Activated naive CD4-positive, alpha-beta T cell treated with anti-CD3 and anti-CD28 coated beads for 36 hours (primary cell): ENCODE results near the gene SLC49A3. TPM values are rescaled to one million over a fixed set of nuclear protein-coding genes. Genes with fewer than 3 reads are reported as not detected.
"Not testable (repeated sequence)": the region's sequence is repeated elsewhere in the genome, so short reads cannot be mapped to it uniquely, and the experiment has no call there.

ENCODE experiments used
- CTCF ChIA-PET: fragments of 350-600 bp; sonication (Branson Sonifier 250); formaldehyde crosslinking; loops from one replicate; lab custom pipeline; 2021; ENCODE audit warnings: antibody characterized with exemption; lab: Charles Lee
- DNase-seq: peaks from one replicate; pipeline ENCODE4 v3.0.0-alpha.2; 2020
- H3K27ac Mint-ChIP-seq: one replicate; pipeline ENCODE4 v1.8.0; 2021; ENCODE audit warnings: mild to moderate bottlenecking, mixed read lengths
- H3K27me3 Mint-ChIP-seq: one replicate; pipeline ENCODE4 v1.8.0; 2021; ENCODE audit warnings: low read depth, mixed read lengths
- H3K36me3 Mint-ChIP-seq: one replicate; pipeline ENCODE4 v1.8.0; 2021; ENCODE audit warnings: low read depth, mixed read lengths
- H3K4me1 Mint-ChIP-seq: one replicate; pipeline ENCODE4 v1.8.0; 2021; ENCODE audit warnings: low read depth, mixed read lengths
- H3K4me3 Mint-ChIP-seq: one replicate; pipeline ENCODE4 v1.8.0; 2021; ENCODE audit warnings: mild to moderate bottlenecking, moderate library complexity, mixed read lengths
- H3K9me3 Mint-ChIP-seq: one replicate; pipeline ENCODE4 v1.8.0; 2021; ENCODE audit warnings: mixed read lengths
- intact Hi-C: fragments of 100-400 bp; cut with micrococcal nuclease; formaldehyde crosslinking; loops from one replicate; pipeline ENCODE4 v1.15.1; 2023
- total RNA-seq, 2 experiments: library from RNA; stranded (reverse); gene quantifications; one replicate each; pipeline ENCODE4 v1.2.3, GENCODE V29; 2021

SLC49A3 gene
- total RNA-seq, 2 experiments from 2014 or later, result not detected

- peak overlapping the region; percentile 76 for H3K4me3 Mint-ChIP-seq
- H3K9me3 Mint-ChIP-seq, H3K36me3 Mint-ChIP-seq, DNase-seq, H3K27me3 Mint-ChIP-seq, CTCF ChIA-PET, H3K27ac Mint-ChIP-seq: not testable (repeated sequence)
- intact Hi-C loops, result loop anchor here (5.0 kb wide), 1 partner anchor 976 kb away; the partner anchor contains the start of gene FAM53A
- peaks cover 16% of the 10 kb centered on the region for H3K4me1 Mint-ChIP-seq
Observed at GRCh38 chr4:706083-706633, 17.2 kb upstream of the SLC49A3 start.

DNA sequence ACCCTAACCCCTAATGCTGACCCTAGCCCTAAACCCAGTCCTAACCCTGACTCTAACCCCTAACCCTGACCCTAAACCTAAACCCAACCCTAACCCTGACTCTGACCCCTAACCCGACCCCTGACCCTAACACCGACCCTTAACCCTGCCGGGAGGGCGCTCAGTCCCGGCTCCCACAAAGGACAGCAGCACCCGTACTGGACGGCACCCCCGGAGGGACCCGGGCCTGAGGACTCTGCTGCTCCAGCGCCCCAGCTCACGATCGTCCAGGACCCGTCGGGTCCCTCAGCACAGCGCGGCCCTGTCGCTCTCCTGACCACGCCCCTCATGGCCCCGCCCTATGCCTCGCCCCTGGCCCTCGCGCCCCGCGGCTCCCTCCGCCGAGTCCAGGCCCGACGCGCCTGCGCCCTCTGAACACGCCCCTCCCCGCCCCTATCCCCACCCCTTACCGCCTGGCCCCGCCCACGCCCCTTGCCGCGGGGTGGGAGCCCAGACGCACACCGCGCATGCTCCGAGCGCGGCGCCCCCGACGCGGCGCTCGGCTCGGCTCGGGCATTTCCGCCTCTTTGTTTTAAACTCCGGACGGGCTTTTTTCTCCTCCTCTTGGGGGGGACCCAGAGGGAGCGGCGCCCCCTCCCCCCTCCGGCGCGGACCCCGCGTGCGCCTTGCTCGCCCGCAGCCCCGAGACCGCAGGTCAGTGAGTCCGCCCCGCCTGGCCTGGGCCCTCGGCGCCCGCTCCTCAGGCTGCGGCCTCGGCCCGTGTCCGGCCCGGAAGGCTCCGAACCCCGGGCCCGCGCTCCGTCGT is 16.5 kb upstream of the SLC49A3 start, which contains the start of gene PCGF3:
PCGF3 (plus strand) TSS at position 555 of the 805 bp plus-strand sequence. CDS start 27,849 bp downstream, outside the sequence.
- Mint-ChIP-seq H3K4me3 (peak within 1 kb of the TSS; percentile 76), H3K27me3 (no peaks in the 10 kb centered on the region), H3K36me3 (no peaks in the 10 kb centered on the region), H3K4me1 (peaks cover 13% of the 10 kb centered on the region), H3K27ac (no peak within 1 kb of the TSS), H3K9me3 (no peaks in the 10 kb centered on the region)
- intact Hi-C loops, result loop anchor here (1.0 to 5.0 kb wide), 7 partner anchors 31 to 977 kb away; partner anchors contain the start of genes ATP5ME, CTBP1, DGKQ and FAM53A
- CTCF ChIA-PET, result no interaction called here
- DNase-seq, result peak; percentile 96

GRCh38 chr4:704971-705277 is 16.0 kb upstream of the SLC49A3 start:
- Mint-ChIP-seq H3K9me3 (no peaks in the 10 kb centered on the region), H3K4me1 (peaks cover 11% of the 10 kb centered on the region), H3K36me3 (no peaks in the 10 kb centered on the region), H3K4me3 (peak overlapping the region; percentile 76), H3K27ac (no peak overlapping the region), H3K27me3 (no peaks in the 10 kb centered on the region)
- no peak for DNase-seq
- intact Hi-C loops, result loop anchor here (1.0 to 5.0 kb wide), 7 partner anchors 31 to 977 kb away; partner anchors contain the start of genes ATP5ME, CTBP1, DGKQ and FAM53A
- CTCF ChIA-PET, result no interaction called here

GRCh38 chr4:704198-704891 is 15.4 kb upstream of the SLC49A3 start:
- intact Hi-C loops, result loop anchor here (2.0 kb wide), 1 partner anchor 544 kb away; the partner anchor contains the start of gene CTBP1
- Mint-ChIP-seq H3K27ac (no peak overlapping the region), H3K36me3 (no peaks in the 10 kb centered on the region), H3K4me3 (no peak overlapping the region), H3K4me1 (peaks cover 11% of the 10 kb centered on the region), H3K27me3 (no peaks in the 10 kb centered on the region), H3K9me3 (no peaks in the 10 kb centered on the region)
- CTCF ChIA-PET, result no interaction called here
- DNase-seq, result no peak

DNA sequence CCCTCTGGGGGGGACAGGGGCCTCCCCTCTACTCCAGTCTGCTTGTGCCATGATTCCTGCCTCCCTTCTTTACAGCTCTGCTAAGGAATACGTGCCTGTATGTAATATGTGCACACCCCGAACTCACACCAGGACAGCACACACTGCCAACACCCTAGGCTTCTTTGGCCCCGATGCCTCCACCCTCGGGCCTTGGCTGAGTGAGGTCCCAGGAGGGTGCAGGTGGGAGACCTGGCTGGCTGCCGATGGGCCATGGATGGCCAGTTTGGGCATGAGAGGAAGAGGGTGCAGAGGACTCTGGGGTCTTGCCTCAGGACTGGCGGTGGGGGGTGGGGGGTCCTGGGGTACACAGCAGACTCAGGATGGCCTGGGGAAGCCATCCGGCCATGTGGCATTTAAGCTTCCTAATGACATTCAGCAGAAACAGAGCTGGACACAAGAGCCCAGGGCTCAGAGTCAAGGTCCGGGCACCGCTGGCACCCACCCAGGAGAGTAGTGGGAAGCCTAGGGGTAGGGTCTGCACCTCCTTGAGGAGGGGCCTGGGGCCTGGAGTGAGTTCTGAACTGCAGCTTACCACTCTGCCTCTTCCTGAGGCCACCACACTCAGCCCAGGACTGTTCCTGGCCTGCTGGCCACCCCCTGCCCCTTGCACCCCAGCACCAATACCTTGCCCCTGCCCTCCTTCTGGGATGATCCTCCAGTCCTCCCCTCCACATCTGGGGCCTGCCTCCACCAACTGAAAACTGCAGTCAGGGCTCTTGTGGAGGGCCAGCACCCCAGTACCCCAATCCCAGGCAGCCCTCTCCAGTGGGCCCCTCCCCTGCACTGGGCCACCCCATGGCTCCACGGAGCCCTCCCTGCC is 14.6 kb upstream of the SLC49A3 start:
- Mint-ChIP-seq H3K4me1 (peaks cover 9% of the 10 kb centered on the region), H3K9me3 (no peaks in the 10 kb centered on the region), H3K27ac (no peak overlapping the region), H3K27me3 (no peaks in the 10 kb centered on the region), H3K4me3 (no peak overlapping the region), H3K36me3 (no peaks in the 10 kb centered on the region)
- intact Hi-C loops, result loop anchor here (2.0 kb wide), 1 partner anchor 545 kb away; the partner anchor contains the start of gene CTBP1
- DNase-seq, result no peak
- CTCF ChIA-PET, result no interaction called here

- Mint-ChIP-seq H3K4me3 (no peak overlapping the region), H3K27me3 (no peaks in the 10 kb centered on the region), H3K27ac (no peak overlapping the region), H3K9me3 (no peaks in the 10 kb centered on the region), H3K4me1 (peaks cover 8% of the 10 kb centered on the region), H3K36me3 (no peaks in the 10 kb centered on the region)
- CTCF ChIA-PET, result no interaction called here
- intact Hi-C loops, result no loop called here
- DNase-seq, result no peak
Observed at GRCh38 chr4:702618-703048, 13.7 kb upstream of the SLC49A3 start.

GRCh38 chr4:700587-701264 is 11.8 kb upstream of the SLC49A3 start:
- CTCF ChIA-PET, result interaction anchor here (1.5 kb wide), 1 partner anchor 13 kb away, joined by 3 read pairs; no protein-coding TSS in a partner anchor
- Mint-ChIP-seq H3K9me3 (no peaks in the 10 kb centered on the region), H3K36me3 (no peaks in the 10 kb centered on the region), H3K27ac (no peak overlapping the region), H3K27me3 (no peaks in the 10 kb centered on the region), H3K4me3 (no peak overlapping the region), H3K4me1 (peaks cover 6% of the 10 kb centered on the region)
- DNase-seq, result no peak
- intact Hi-C loops, result no loop called here

DNA sequence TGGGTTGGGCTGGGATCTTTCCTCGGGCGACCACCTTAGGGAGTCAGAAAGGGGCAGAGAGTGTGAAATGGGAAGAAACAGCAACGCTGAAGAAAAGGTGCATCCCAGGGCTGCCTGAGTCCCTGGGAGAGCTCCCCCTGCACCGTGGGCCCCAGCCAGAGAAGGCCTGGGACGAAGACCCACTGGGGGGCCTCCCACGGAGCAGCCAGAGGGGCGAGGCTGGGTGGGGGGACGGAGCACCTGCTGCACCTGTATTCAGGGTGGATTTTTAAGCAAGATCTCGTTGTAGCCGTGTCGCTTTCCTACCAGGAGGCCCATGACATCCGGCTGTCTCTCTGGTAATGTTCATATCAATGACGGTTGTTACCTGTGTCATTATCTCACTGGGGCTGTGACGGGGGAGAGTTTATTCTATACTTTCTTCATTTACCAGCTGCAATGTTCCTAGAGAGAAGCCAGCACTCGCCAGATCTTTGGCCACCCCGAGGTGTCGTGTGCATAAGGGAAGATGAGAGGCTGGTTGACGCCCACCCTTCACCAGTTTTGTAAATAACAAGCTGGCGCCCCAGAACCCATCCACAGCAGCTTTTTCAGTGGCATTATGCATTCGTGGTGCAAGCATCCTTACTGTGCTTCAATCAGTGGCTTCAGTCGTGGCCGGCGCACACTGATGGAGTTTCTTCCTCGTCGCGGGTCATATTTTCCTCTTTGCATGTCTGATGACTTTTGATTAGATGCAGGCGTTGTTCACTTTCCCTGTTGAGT is 11.0 kb upstream of the SLC49A3 start:
- CTCF ChIA-PET, result interaction anchor here (1.5 to 1.9 kb wide), 2 partner anchors 12 to 25 kb away, joined by 3 to 6 read pairs; partner anchors contain the start of genes ATP5ME and MYL5
- H3K9me3 Mint-ChIP-seq, result no peaks in the 10 kb centered on the region

GRCh38 chr4:694341-694940 is 5.5 kb upstream of the SLC49A3 start:
- H3K4me1 Mint-ChIP-seq, H3K9me3 Mint-ChIP-seq, H3K27ac Mint-ChIP-seq, H3K27me3 Mint-ChIP-seq, CTCF ChIA-PET, H3K4me3 Mint-ChIP-seq, DNase-seq, H3K36me3 Mint-ChIP-seq, intact Hi-C loops: not testable (repeated sequence)

More for the DNA sequence above, 11.0 kb upstream of the SLC49A3 start:
- intact Hi-C loops, result no loop called here
- H3K4me1 Mint-ChIP-seq, result peaks cover 6% of the 10 kb centered on the region
- no peaks in the 10 kb centered on the region for H3K36me3 Mint-ChIP-seq
- H3K27ac Mint-ChIP-seq, result no peak overlapping the region
- H3K27me3 Mint-ChIP-seq, result no peaks in the 10 kb centered on the region
- no peak overlapping the region for H3K4me3 Mint-ChIP-seq
- no peak for DNase-seq

DNA sequence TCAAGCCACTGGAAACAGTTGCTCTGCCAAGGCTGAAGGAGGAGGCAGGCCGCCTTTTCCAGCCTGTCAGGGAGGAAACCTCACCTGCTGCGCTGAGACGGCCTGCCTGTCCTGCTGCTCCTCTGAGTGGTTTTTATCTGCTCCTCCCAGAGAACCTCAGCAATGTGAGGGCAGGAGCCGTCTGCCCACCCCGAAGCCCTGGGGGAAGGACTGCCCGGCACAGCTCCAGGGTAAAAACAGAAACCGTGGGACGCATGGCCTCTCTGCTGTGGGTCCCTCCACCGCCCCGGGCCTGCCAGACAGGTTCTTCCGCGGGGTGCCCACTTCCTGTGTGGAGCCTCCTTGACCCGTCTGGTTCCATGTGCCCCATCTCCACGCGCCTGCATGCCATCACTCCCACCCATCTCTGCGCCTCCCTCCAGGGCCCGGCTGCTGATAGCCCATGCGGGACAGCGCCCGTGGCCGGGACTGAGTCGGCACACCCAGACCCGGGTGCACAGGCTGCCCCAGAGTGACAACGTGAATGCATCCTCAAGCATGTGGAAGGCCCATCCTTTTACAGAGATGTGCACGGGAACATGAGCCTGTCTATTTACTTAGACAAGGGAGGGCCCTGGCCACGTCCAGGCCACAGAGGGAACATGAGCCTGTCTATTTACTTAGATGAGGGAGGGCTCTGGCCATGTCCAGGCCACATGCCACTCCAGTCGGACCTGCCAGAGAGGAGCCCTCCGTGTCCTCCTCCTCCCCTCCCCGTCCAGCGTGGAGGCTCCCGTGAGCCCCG is 4.0 kb upstream of the SLC49A3 start:
- no peak overlapping the region for H3K4me3 Mint-ChIP-seq
- peaks cover 10% of the 10 kb centered on the region for H3K27me3 Mint-ChIP-seq
- no peak overlapping the region for H3K27ac Mint-ChIP-seq
- intact Hi-C loops, result no loop called here
- DNase-seq, result no peak
- H3K4me1 Mint-ChIP-seq, result no peaks in the 10 kb centered on the region
- H3K9me3 Mint-ChIP-seq, result no peaks in the 10 kb centered on the region
- no peaks in the 10 kb centered on the region for H3K36me3 Mint-ChIP-seq
- CTCF ChIA-PET, result no interaction called here
